Left colon (tissue), 2 donors: Measurements from ENCODE around the gene CDK12. TPM values are rescaled to one million over a fixed set of nuclear protein-coding genes. Genes with fewer than 3 reads are reported as not detected.
"Not testable (repeated sequence)": the region's sequence is repeated elsewhere in the genome, so short reads cannot be mapped to it uniquely, and the experiment has no call there.

Experiments
- ATAC-seq: fragments of 200-7000 bp; cut with Tn5 transposase; one replicate; pipeline ENCODE4 v1.9.1; 2020; ENCODE audit warnings: mild to moderate bottlenecking, moderate library complexity
- DNase-seq, 2 donors: peaks; one replicate each; pipeline ENCODE4 v3.0.0-alpha.2; 2020
- intact Hi-C, 2 donors: fragments of 100-400 bp; cut with DNase I in 1 of 2; cut with micrococcal nuclease in 1 of 2; formaldehyde crosslinking; loops; one replicate each; pipeline versions ENCODE4 v1.11.2 to v1.14.0; 2022; cut with DNase I, micrococcal nuclease
- long read RNA-seq: library from polyadenylated mRNA; unstranded; transcript quantifications from one replicate; pipeline ENCODE4 v2.0.0, GENCODE V29; 2021
- total RNA-seq, 2 donors: library from RNA; stranded (reverse); fragmentation: NEBNext Ultra II Directional; extraction: Animal tissue kit (Norgen Biotek cat#: 25700); gene quantifications; one replicate each; pipeline ENCODE4 v1.2.1, GENCODE V29; 2021
- donor health status: DM: no; HTN: no; CAD: no.
- donor health status: DM: yes; HTN: yes; CAD: no.

The CDK12 gene
- 10 to 100 TPM; 45.0 to 57.9 TPM for total RNA-seq
- long read RNA-seq, transcript CDK12-208 (1 exons, 1,963 nt) = major isoform, 7 of 12 reads
- long read RNA-seq, partial matches to known transcripts = 3 of 12 reads
- long read RNA-seq, other reads (novel, unspliced or antisense) = 2 of 12 reads

- intact Hi-C loops = no loop called here
- ATAC-seq (peak; percentile 88), DNase-seq (peak; percentile 94 to 98)
Observed at GRCh38 chr17:39461113-39461925, at the start of gene CDK12. TSS of gene CDK12 (plus strand) at chr17:39461486. CDS start at chr17:39462072, 586 bp downstream.

- no peak for DNase-seq
- intact Hi-C loops = no loop called here
- no peak for ATAC-seq
Observed at GRCh38 chr17:39416141-39416540, 45.1 kb upstream of the CDK12 start.

- intact Hi-C loops = no loop called here
- no peak for ATAC-seq
- DNase-seq = no peak
Observed at GRCh38 chr17:39429600-39429999, 31.7 kb upstream of the CDK12 start.

- intact Hi-C loops, DNase-seq, ATAC-seq: not testable (repeated sequence)
Observed at GRCh38 chr17:39439868-39440267, 21.4 kb upstream of the CDK12 start.

- DNase-seq = no peak
- intact Hi-C loops = no loop called here
- ATAC-seq = no peak
Observed at GRCh38 chr17:39443326-39443725, 18.0 kb upstream of the CDK12 start.

GRCh38 chr17:39447561-39447960 is 13.7 kb upstream of the CDK12 start:
- intact Hi-C loops = no loop called here
- no peak for DNase-seq
- no peak for ATAC-seq

- intact Hi-C loops = no loop called here
- ATAC-seq = no peak
- DNase-seq = no peak
Observed at GRCh38 chr17:39450051-39450450, 11.2 kb upstream of the CDK12 start.

GRCh38 chr17:39450847-39451581 is 10.3 kb upstream of the CDK12 start, which contains the start of gene MED1:
TSS of gene MED1 (minus strand) at chr17:39451263. CDS start at chr17:39451062, 201 bp downstream.
- DNase-seq = peak; percentile 93 to 95
- intact Hi-C loops = no loop called here
- peak; percentile 99 for ATAC-seq

- intact Hi-C loops = no loop called here
- no peak for ATAC-seq
- no peak for DNase-seq
Observed at GRCh38 chr17:39455919-39456318, 5.4 kb upstream of the CDK12 start.

GRCh38 chr17:39461926-39462569 is 762 bp downstream of the CDK12 start:
- DNase-seq = no peak
- intact Hi-C loops = no loop called here
- ATAC-seq = peak; percentile 44

GRCh38 chr17:39462631-39463375 is 1.5 kb downstream of the CDK12 start:
- intact Hi-C loops = no loop called here
- ATAC-seq (peak; percentile 10), DNase-seq (peak in 1 of 2 donors; percentile 24)

- ATAC-seq, DNase-seq: not testable (repeated sequence)
Observed at GRCh38 chr17:39464639-39465181, 3.4 kb downstream of the CDK12 start.

GRCh38 chr17:39468610-39469009 is 7.3 kb downstream of the CDK12 start:
- ATAC-seq, DNase-seq, intact Hi-C loops: not testable (repeated sequence)

More at GRCh38 chr17:39464639-39465181, 3.4 kb downstream of the CDK12 start:
- intact Hi-C loops = not testable (repeated sequence)

- intact Hi-C loops = no loop called here
- no peak for ATAC-seq
- DNase-seq = no peak
Observed at GRCh38 chr17:39473310-39473709, 12.0 kb downstream of the CDK12 start.

- intact Hi-C loops, ATAC-seq, DNase-seq: not testable (repeated sequence)
Observed at GRCh38 chr17:39479631-39480030, 18.3 kb downstream of the CDK12 start.

GRCh38 chr17:39483506-39483905 is 22.2 kb downstream of the CDK12 start:
- ATAC-seq = no peak
- intact Hi-C loops = no loop called here
- DNase-seq = no peak

- no peak for DNase-seq
- ATAC-seq = no peak
- intact Hi-C loops = no loop called here
Observed at GRCh38 chr17:39484178-39484577, 22.9 kb downstream of the CDK12 start.

GRCh38 chr17:39485555-39485954 is 24.3 kb downstream of the CDK12 start:
- intact Hi-C loops = no loop called here
- no peak for DNase-seq
- ATAC-seq = no peak
